ENCODE results near the gene LARGE2. TPM values are rescaled to one million over a fixed set of nuclear protein-coding genes. Genes with fewer than 3 reads are reported as not detected.
"Not testable (repeated sequence)": the region's sequence is repeated elsewhere in the genome, so short reads cannot be mapped to it uniquely, and the experiment has no call there.

LARGE2 gene
- total and polyA plus RNA-seq, 4 experiments from 2014 or later, result 3.1 to 8.6 (median 4.6) TPM

DNA sequence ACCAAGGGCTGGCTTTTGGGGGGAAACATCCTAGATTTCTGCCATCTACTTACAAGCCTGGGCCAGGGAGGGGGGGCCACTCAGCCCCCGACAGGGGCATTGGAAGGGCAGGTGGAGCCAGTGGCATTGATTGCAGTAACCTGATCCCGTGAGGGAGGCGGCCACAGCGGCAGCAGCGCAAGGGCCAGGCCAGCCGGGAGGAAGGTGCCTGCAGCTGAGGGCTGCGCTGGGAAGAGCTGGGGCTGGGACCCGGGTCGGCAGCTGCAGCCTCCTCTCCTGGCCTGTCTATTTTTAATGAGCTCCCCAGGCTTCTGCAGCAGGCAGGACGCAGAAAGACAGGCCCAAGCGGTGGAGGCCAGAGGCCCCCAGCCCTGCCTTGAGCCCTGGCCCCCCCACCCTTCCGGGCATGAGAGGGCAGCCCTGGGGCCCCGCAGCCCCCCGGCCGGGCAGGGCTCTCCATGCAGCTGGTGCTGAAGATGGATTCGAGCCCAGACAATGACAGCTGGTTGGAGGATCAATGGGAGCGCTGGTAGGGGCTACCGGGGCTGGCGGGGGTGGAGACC is 26.0 kb upstream of the LARGE2 start:
- Histone ChIP-seq H3K4me3 (ENCODE audit: low read length in 2 of 2) (no peak overlapping the region), H3K4me1 (ENCODE audit: insufficient read depth, low read length) (peaks cover 13% of the 10 kb centered on the region), H3K27ac (ENCODE audit: low read depth, low read length) (no peak overlapping the region), H3K36me3 (ENCODE audit: insufficient read depth, low read length) (no peaks in the 10 kb centered on the region), H3K9me3 (ENCODE audit: control insufficient read depth in 1 of 2, low read length in 2 of 2) (no peaks in the 10 kb centered on the region), H3K27me3 (ENCODE audit: insufficient read depth, low read length) (peaks cover 23% of the 10 kb centered on the region)
- H3K4me1 Mint-ChIP-seq, result peaks cover 0 to 14% (median 0%) of the 10 kb centered on the region in 4 donors
- H3K27me3 Mint-ChIP-seq, result peaks cover 19 to 32% of the 10 kb centered on the region in 2 donors
- intact Hi-C loops (cut with micrococcal nuclease), result no loop called here
- H3K27ac Mint-ChIP-seq, result no peak overlapping the region
- ChIA-PET POLR2A (ENCODE audit: partially characterized antibody) (no interaction called here), CTCF (ENCODE audit: partially characterized antibody) (interaction anchor here (0.6 kb wide), 1 partner anchor 1092 kb away, joined by 3 read pairs; no protein-coding TSS in a partner anchor)
- DNase-seq, result peak in 1 of 5 donors; percentile 9
- peaks cover 0 to 3% (median 0%) of the 10 kb centered on the region in 8 donors for H3K9me3 Mint-ChIP-seq
- H3K36me3 Mint-ChIP-seq, result no peaks in the 10 kb centered on the region
- H3K4me3 Mint-ChIP-seq, result peak overlapping the region in 1 of 8 donors; percentile 8

- H3K4me3 ChIP-seq (ENCODE audit: low read length in 2 of 2), result no peak overlapping the region
- Mint-ChIP-seq H3K9me3 (peaks cover 0 to 3% (median 0%) of the 10 kb centered on the region in 8 donors), H3K36me3 (no peaks in the 10 kb centered on the region), H3K27me3 (peaks cover 19 to 29% of the 10 kb centered on the region in 2 donors), H3K27ac (no peak overlapping the region), H3K4me3 (no peak overlapping the region), H3K4me1 (peaks cover 0 to 14% (median 0%) of the 10 kb centered on the region in 4 donors)
- no peak overlapping the region for H3K27ac ChIP-seq (ENCODE audit: low read depth, low read length)
- peaks cover 23% of the 10 kb centered on the region for H3K27me3 ChIP-seq (ENCODE audit: insufficient read depth, low read length)
- peaks cover 13% of the 10 kb centered on the region for H3K4me1 ChIP-seq (ENCODE audit: insufficient read depth, low read length)
- H3K9me3 ChIP-seq (ENCODE audit: control insufficient read depth in 1 of 2, low read length in 2 of 2), result no peaks in the 10 kb centered on the region
- intact Hi-C loops (cut with micrococcal nuclease), result no loop called here
- DNase-seq, result no peak
- no peaks in the 10 kb centered on the region for H3K36me3 ChIP-seq (ENCODE audit: insufficient read depth, low read length)
- ChIA-PET CTCF (ENCODE audit: partially characterized antibody) (no interaction called here), POLR2A (ENCODE audit: partially characterized antibody) (no interaction called here)
Measured at GRCh38 chr11:45897556-45897955, 24.9 kb upstream of the LARGE2 start.

DNA sequence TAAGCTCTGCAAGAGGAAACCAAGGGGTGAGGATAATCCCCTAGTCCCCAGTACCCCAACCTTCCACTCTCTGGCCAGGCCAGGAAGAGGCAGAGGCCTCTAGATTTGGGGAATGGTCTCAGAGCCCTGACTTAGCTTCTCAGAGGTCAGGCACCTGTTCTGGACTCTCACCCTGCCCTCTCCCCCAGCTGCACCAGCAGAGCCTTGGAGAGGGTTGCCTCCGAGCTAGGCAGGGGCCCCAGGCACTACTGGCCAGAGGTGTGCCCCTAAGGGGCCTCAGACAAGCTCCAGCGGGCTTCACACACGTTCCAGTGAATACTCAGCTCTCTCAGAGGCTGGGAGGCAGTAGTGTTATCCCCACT is 23.4 kb upstream of the LARGE2 start:
- peak overlapping the region in 1 of 2 donors; percentile 32 for H3K4me3 ChIP-seq (ENCODE audit: low read length in 2 of 2)
- intact Hi-C loops (cut with micrococcal nuclease), result loop anchor here (2.0 kb wide), 1 partner anchor 14 kb away; the partner anchor contains the start of gene MAPK8IP1
- CTCF ChIA-PET (ENCODE audit: partially characterized antibody), result no interaction called here
- peaks cover 0 to 14% (median 0%) of the 10 kb centered on the region in 4 donors for H3K4me1 Mint-ChIP-seq
- no peaks in the 10 kb centered on the region for H3K36me3 Mint-ChIP-seq
- no peak overlapping the region for H3K27ac ChIP-seq (ENCODE audit: low read depth, low read length)
- H3K27ac Mint-ChIP-seq, result peak overlapping the region in 3 of 7 donors; percentile 28 to 80 (median 32)
- peaks cover 0 to 3% (median 0%) of the 10 kb centered on the region in 8 donors for H3K9me3 Mint-ChIP-seq
- no peaks in the 10 kb centered on the region for H3K9me3 ChIP-seq (ENCODE audit: control insufficient read depth in 1 of 2, low read length in 2 of 2)
- H3K4me3 Mint-ChIP-seq, result peak overlapping the region in 7 of 8 donors; percentile 58 to 81 (median 74)
- peaks cover 13% of the 10 kb centered on the region for H3K4me1 ChIP-seq (ENCODE audit: insufficient read depth, low read length)
- peaks cover 19 to 24% of the 10 kb centered on the region in 2 donors for H3K27me3 Mint-ChIP-seq
- peaks cover 23% of the 10 kb centered on the region for H3K27me3 ChIP-seq (ENCODE audit: insufficient read depth, low read length)
- no peaks in the 10 kb centered on the region for H3K36me3 ChIP-seq (ENCODE audit: insufficient read depth, low read length)
- DNase-seq, result no peak
- POLR2A ChIA-PET (ENCODE audit: partially characterized antibody), result interaction anchor here (1.2 kb wide), 1 partner anchor 19 kb away, joined by 3 read pairs; the partner anchor contains the start of gene PEX16

GRCh38 chr11:45899448-45900174 is 22.8 kb upstream of the LARGE2 start:
- CTCF ChIA-PET (ENCODE audit: partially characterized antibody), result no interaction called here
- Mint-ChIP-seq H3K9me3 (peaks cover 0 to 3% (median 0%) of the 10 kb centered on the region in 8 donors), H3K36me3 (no peaks in the 10 kb centered on the region), H3K27me3 (peaks cover 19 to 20% of the 10 kb centered on the region in 2 donors), H3K4me1 (peaks cover 0 to 14% (median 0%) of the 10 kb centered on the region in 4 donors), H3K4me3 (peak overlapping the region; percentile 48 to 81 (median 71)), H3K27ac (peak overlapping the region; percentile 9 to 80 (median 32))
- Histone ChIP-seq H3K9me3 (ENCODE audit: control insufficient read depth in 1 of 2, low read length in 2 of 2) (no peaks in the 10 kb centered on the region), H3K4me1 (ENCODE audit: insufficient read depth, low read length) (peaks cover 13% of the 10 kb centered on the region), H3K4me3 (ENCODE audit: low read length in 2 of 2) (peak overlapping the region in 1 of 2 donors; percentile 32), H3K27me3 (ENCODE audit: insufficient read depth, low read length) (peaks cover 21% of the 10 kb centered on the region), H3K36me3 (ENCODE audit: insufficient read depth, low read length) (no peaks in the 10 kb centered on the region), H3K27ac (ENCODE audit: low read depth, low read length) (no peak overlapping the region)
- POLR2A ChIA-PET (ENCODE audit: partially characterized antibody), result interaction anchor here (1.2 kb wide), 1 partner anchor 18 kb away, joined by 3 read pairs; the partner anchor contains the start of gene PEX16
- intact Hi-C loops (cut with micrococcal nuclease), result loop anchor here (2.0 kb wide), 1 partner anchor 15 kb away; the partner anchor contains the start of gene MAPK8IP1
- DNase-seq, result peak; percentile 53 to 81 (median 59)

- H3K4me3 ChIP-seq (ENCODE audit: low read length in 2 of 2); H3K27ac ChIP-seq (ENCODE audit: low read depth, low read length); H3K36me3 Mint-ChIP-seq; intact Hi-C loops (cut with micrococcal nuclease); H3K36me3 ChIP-seq (ENCODE audit: insufficient read depth, low read length); CTCF ChIA-PET (ENCODE audit: partially characterized antibody); H3K9me3 Mint-ChIP-seq; H3K9me3 ChIP-seq (ENCODE audit: control insufficient read depth in 1 of 2, low read length in 2 of 2): not testable (repeated sequence)
- Mint-ChIP-seq H3K27me3 (peaks cover 12 to 14% of the 10 kb centered on the region in 2 donors), H3K4me1 (peaks cover 0 to 14% (median 0%) of the 10 kb centered on the region in 4 donors), H3K4me3 (peak overlapping the region; percentile 21 to 71 (median 58)), H3K27ac (peak overlapping the region in 3 of 7 donors; percentile 11 to 67 (median 37))
- Histone ChIP-seq H3K4me1 (ENCODE audit: insufficient read depth, low read length) (peaks cover 13% of the 10 kb centered on the region), H3K27me3 (ENCODE audit: insufficient read depth, low read length) (peaks cover 17% of the 10 kb centered on the region)
- peak in 1 of 5 donors; percentile 17 for DNase-seq
- POLR2A ChIA-PET (ENCODE audit: partially characterized antibody), result interaction anchor here (0.8 to 1.5 kb wide), 2 partner anchors 17 to 29 kb away, joined by 4 to 8 read pairs; partner anchors contain the start of gene PEX16
Measured at GRCh38 chr11:45900175-45900800, 22.2 kb upstream of the LARGE2 start.

- CTCF ChIA-PET (ENCODE audit: partially characterized antibody), result no interaction called here
- peak overlapping the region in 5 of 7 donors; percentile 11 to 68 (median 59) for H3K27ac Mint-ChIP-seq
- peak in 1 of 5 donors; percentile 24 for DNase-seq
Measured at GRCh38 chr11:45900916-45901617, 21.4 kb upstream of the LARGE2 start.

More at GRCh38 chr11:45900916-45901617, 21.4 kb upstream of the LARGE2 start:
- Histone ChIP-seq H3K9me3 (ENCODE audit: control insufficient read depth in 1 of 2, low read length in 2 of 2) (no peaks in the 10 kb centered on the region), H3K4me1 (ENCODE audit: insufficient read depth, low read length) (peaks cover 13% of the 10 kb centered on the region), H3K4me3 (ENCODE audit: low read length in 2 of 2) (no peak overlapping the region), H3K27me3 (ENCODE audit: insufficient read depth, low read length) (peaks cover 17% of the 10 kb centered on the region), H3K36me3 (ENCODE audit: insufficient read depth, low read length) (no peaks in the 10 kb centered on the region), H3K27ac (ENCODE audit: low read depth, low read length) (no peak overlapping the region)
- Mint-ChIP-seq H3K27me3 (peaks cover 12 to 14% of the 10 kb centered on the region in 2 donors), H3K4me3 (peak overlapping the region in 7 of 8 donors; percentile 26 to 71 (median 60)), H3K4me1 (peaks cover 0 to 14% (median under 1%) of the 10 kb centered on the region in 4 donors), H3K36me3 (no peaks in the 10 kb centered on the region), H3K9me3 (no peaks in the 10 kb centered on the region)
- intact Hi-C loops (cut with micrococcal nuclease), result no loop called here
- POLR2A ChIA-PET (ENCODE audit: partially characterized antibody), result interaction anchor here (0.8 to 1.5 kb wide), 2 partner anchors 16 to 29 kb away, joined by 4 to 8 read pairs; partner anchors contain the start of gene PEX16

All from CD4-positive, alpha-beta memory T cell (primary cell).